ENCODE measurements around the gene C20orf173.

DNA sequence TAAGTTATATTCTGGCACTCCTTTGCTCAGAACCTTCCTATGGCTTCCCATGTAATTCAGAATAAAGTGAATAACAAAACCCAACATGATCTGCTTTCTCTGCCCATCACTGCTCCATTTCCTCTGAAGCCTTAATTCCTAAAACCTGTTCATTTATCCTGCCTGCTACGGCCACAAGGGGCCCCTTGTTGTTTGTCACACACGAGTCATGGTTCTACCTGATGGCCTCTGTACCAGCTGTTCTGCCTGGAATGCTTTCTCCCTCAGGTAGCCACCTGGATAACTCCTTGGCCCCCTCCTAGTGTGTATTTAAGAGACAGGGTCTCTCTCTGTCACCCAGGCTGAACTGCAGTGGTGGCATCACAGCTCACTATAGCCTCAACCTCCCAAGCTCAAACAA is 39.2 kb upstream of the C20orf173 start:
- TF ChIP-seq, protein P1, sequence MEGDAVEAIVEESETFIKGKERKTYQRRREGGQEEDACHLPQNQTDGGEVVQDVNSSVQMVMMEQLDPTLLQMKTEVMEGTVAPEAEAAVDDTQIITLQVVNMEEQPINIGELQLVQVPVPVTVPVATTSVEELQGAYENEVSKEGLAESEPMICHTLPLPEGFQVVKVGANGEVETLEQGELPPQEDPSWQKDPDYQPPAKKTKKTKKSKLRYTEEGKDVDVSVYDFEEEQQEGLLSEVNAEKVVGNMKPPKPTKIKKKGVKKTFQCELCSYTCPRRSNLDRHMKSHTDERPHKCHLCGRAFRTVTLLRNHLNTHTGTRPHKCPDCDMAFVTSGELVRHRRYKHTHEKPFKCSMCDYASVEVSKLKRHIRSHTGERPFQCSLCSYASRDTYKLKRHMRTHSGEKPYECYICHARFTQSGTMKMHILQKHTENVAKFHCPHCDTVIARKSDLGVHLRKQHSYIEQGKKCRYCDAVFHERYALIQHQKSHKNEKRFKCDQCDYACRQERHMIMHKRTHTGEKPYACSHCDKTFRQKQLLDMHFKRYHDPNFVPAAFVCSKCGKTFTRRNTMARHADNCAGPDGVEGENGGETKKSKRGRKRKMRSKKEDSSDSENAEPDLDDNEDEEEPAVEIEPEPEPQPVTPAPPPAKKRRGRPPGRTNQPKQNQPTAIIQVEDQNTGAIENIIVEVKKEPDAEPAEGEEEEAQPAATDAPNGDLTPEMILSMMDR (IDR thresholded peaks at IDR 0.05) = no peak
- no peak for TF ChIP-seq POLR2A (IDR thresholded peaks at IDR 0.05)
